ENCODE measurements around the gene PLCH1.

Gene PLCH1

DNA sequence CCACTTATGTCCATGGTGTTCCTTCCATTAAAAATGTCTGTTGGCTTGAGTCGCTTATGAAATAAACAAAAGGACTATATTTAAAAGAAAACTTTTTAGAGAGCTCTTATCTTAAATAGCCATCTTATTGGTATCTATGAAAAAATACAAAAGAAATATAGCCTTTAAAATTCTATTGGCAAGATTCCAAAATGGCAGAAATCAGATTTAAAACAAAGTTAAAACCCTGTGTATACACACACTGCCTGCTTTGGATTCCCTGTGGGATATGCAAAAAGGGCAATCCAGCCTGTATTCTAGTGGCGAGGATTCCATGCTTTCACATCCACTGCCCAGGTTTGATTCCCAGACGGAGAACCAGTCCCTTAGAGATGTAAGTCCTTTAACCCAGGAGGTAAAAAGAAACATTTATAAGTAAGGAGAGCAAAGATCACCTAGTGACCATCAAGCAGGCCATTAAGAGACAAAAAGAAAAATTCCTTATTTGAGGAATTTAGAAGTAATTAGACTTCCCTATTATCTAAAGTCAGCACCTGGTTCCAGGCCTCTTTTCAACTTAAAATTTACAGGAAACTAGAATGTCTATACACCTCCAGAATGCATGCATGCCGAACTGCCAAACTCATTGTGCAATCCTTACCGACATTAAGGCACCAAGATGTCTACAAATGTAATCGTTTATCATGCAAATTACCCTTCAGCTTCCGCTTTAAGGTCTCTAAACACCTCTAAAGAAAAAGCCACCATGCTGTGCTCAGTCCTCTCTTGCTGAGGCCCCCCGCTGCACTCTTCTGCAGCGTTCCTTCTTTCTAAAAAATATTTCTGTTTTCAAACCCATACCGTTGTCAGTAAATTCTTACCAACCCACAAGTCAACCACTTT is 381.8 kb downstream of the PLCH1 start:
- TF ChIP-seq TRIM28 (IDR thresholded peaks at IDR 0.05; ENCODE audit: borderline replicate concordance, low read length) (peak; percentile 25; the same call in 1 of the 2 replicates), GLIS2 (tag by site-specific recombination; IDR thresholded peaks at IDR 0.05) (no peak), SETDB1 (IDR thresholded peaks at IDR 0.05; ENCODE audit: insufficient read length, low read length) (peak; percentile 28), ZIC2 (tag by site-specific recombination; IDR thresholded peaks at IDR 0.05) (peak; percentile 33; the same call in 1 of the 2 replicates)
- Histone ChIP-seq H3K9me3 (ENCODE audit: control insufficient read depth, insufficient read depth, low read depth, low read length) (no peaks in the 10 kb centered on the region), H3K4me1 (ENCODE audit: control insufficient read depth, insufficient read depth, low read length) (no peaks in the 10 kb centered on the region), H3K27ac (ENCODE audit: extremely low read depth, low read depth, low read length) (no peak overlapping the region), H3K4me3 (ENCODE audit: low read depth, low read length) (no peak overlapping the region), H3K36me3 (ENCODE audit: control insufficient read depth in 2 of 2, insufficient read depth in 1 of 2, low read length in 2 of 2) (no peaks in the 10 kb centered on the region)
- ChIA-PET CTCF (interaction anchor here (0.7 kb wide), 1 partner anchor 20 kb away, joined by 3 read pairs; no protein-coding TSS in a partner anchor), POLR2A (no interaction called here)

DNA sequence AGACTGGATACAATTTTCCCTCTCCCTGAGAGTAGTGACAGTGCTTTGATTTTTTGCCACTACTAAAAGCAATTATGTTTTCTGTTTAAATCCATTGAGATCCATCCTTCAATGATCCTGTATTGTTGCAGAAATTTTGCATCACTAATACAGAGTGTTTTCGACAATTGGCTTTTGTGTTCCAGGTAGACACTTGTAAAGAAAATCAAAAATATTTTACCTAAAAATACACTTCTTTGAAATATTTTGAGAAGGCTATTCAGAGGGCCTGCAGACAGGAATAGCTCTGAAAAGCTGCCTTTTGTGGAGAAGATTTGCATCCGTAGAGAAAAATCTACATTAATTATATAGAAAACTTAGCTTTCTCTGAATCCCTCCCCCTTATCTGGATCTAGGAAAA is 384.6 kb downstream of the PLCH1 start:
- ChIA-PET CTCF (interaction anchor here (0.6 kb wide), 2 partner anchors 12 to 52 kb away, joined by 3 to 6 read pairs; no protein-coding TSS in a partner anchor), POLR2A (no interaction called here)
- Histone ChIP-seq H3K4me3 (ENCODE audit: low read depth, low read length) (no peak overlapping the region), H3K27ac (ENCODE audit: extremely low read depth, low read depth, low read length) (no peak overlapping the region), H3K9me3 (ENCODE audit: control insufficient read depth, insufficient read depth, low read depth, low read length) (no peaks in the 10 kb centered on the region), H3K36me3 (ENCODE audit: control insufficient read depth in 2 of 2, insufficient read depth in 1 of 2, low read length in 2 of 2) (no peaks in the 10 kb centered on the region), H3K4me1 (ENCODE audit: control insufficient read depth, insufficient read depth, low read length) (no peaks in the 10 kb centered on the region)
- no peak for TF ChIP-seq ZFP69B (tag by site-specific recombination; IDR thresholded peaks at IDR 0.05)
- no peak for TF ChIP-seq ZNF239 (tag by site-specific recombination; IDR thresholded peaks at IDR 0.05)
- TF ChIP-seq, protein P1, sequence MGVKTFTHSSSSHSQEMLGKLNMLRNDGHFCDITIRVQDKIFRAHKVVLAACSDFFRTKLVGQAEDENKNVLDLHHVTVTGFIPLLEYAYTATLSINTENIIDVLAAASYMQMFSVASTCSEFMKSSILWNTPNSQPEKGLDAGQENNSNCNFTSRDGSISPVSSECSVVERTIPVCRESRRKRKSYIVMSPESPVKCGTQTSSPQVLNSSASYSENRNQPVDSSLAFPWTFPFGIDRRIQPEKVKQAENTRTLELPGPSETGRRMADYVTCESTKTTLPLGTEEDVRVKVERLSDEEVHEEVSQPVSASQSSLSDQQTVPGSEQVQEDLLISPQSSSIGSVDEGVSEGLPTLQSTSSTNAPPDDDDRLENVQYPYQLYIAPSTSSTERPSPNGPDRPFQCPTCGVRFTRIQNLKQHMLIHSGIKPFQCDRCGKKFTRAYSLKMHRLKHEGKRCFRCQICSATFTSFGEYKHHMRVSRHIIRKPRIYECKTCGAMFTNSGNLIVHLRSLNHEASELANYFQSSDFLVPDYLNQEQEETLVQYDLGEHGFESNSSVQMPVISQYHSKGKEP (tag by site-specific recombination; IDR thresholded peaks at IDR 0.05), result no peak
- TF ChIP-seq KLF9 (tag by site-specific recombination; IDR thresholded peaks at IDR 0.05; ENCODE audit: low read depth), result no peak
- TF ChIP-seq, protein P2, sequence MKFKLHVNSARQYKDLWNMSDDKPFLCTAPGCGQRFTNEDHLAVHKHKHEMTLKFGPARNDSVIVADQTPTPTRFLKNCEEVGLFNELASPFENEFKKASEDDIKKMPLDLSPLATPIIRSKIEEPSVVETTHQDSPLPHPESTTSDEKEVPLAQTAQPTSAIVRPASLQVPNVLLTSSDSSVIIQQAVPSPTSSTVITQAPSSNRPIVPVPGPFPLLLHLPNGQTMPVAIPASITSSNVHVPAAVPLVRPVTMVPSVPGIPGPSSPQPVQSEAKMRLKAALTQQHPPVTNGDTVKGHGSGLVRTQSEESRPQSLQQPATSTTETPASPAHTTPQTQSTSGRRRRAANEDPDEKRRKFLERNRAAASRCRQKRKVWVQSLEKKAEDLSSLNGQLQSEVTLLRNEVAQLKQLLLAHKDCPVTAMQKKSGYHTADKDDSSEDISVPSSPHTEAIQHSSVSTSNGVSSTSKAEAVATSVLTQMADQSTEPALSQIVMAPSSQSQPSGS (tag by site-specific recombination; IDR thresholded peaks at IDR 0.05; ENCODE audit: low read depth), result no peak
- TF ChIP-seq, protein P3, sequence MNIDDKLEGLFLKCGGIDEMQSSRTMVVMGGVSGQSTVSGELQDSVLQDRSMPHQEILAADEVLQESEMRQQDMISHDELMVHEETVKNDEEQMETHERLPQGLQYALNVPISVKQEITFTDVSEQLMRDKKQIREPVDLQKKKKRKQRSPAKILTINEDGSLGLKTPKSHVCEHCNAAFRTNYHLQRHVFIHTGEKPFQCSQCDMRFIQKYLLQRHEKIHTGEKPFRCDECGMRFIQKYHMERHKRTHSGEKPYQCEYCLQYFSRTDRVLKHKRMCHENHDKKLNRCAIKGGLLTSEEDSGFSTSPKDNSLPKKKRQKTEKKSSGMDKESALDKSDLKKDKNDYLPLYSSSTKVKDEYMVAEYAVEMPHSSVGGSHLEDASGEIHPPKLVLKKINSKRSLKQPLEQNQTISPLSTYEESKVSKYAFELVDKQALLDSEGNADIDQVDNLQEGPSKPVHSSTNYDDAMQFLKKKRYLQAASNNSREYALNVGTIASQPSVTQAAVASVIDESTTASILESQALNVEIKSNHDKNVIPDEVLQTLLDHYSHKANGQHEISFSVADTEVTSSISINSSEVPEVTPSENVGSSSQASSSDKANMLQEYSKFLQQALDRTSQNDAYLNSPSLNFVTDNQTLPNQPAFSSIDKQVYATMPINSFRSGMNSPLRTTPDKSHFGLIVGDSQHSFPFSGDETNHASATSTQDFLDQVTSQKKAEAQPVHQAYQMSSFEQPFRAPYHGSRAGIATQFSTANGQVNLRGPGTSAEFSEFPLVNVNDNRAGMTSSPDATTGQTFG (tag by site-specific recombination; IDR thresholded peaks at IDR 0.05; ENCODE audit: borderline replicate concordance), result no peak
- no peak for TF ChIP-seq ZEB2 (tag by site-specific recombination; IDR thresholded peaks at IDR 0.05)
- no peak for TF ChIP-seq ZNF473 (tag by site-specific recombination; IDR thresholded peaks at IDR 0.05)
- no peak for TF ChIP-seq ZNF707 (tag by site-specific recombination; IDR thresholded peaks at IDR 0.05)
- TF ChIP-seq, protein P4, sequence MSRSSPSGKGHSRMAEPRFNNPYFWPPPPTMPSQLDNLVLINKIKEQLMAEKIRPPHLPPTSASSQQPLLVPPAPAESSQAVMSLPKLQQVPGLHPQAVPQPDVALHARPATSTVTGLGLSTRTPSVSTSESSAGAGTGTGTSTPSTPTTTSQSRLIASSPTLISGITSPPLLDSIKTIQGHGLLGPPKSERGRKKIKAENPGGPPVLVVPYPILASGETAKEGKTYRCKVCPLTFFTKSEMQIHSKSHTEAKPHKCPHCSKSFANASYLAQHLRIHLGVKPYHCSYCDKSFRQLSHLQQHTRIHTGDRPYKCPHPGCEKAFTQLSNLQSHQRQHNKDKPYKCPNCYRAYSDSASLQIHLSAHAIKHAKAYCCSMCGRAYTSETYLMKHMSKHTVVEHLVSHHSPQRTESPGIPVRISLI (tag by site-specific recombination; IDR thresholded peaks at IDR 0.05), result no peak
- no peak for TF ChIP-seq ZNF658 (tag by site-specific recombination; IDR thresholded peaks at IDR 0.05)
- no peak for TF ChIP-seq ZNF112 (tag by site-specific recombination; IDR thresholded peaks at IDR 0.05)
- no peak for TF ChIP-seq ZNF302 (tag by site-specific recombination; IDR thresholded peaks at IDR 0.05; ENCODE audit: low read depth)
- no peak for TF ChIP-seq ZNF335 (tag by site-specific recombination; conservative IDR thresholded peaks at IDR 0.05)
- no peak for TF ChIP-seq ZSCAN16 (tag by site-specific recombination; IDR thresholded peaks at IDR 0.05)
- no peak for TF ChIP-seq ZNF501 (tag by site-specific recombination; IDR thresholded peaks at IDR 0.05)
- TF ChIP-seq ZNF423 (tag by site-specific recombination; IDR thresholded peaks at IDR 0.05), result no peak
